Ammon's horn (tissue), 1 donor: Measurements from ENCODE around the gene SERPINB7.
A peak's percentile ranks its signal among the peaks of the same experiment; 100 is the strongest.

ENCODE experiments used
- DNase-seq: peaks from one replicate; pipeline ENCODE4 v3.0.0-alpha.2; 2016; ENCODE audit warnings: low spot score

SERPINB7 gene

GRCh38 chr18:63848159-63848558 lies 72.9 kb downstream of the SERPINB7 start:
- peak; percentile 54 for DNase-seq

GRCh38 chr18:63850020-63850419 lies 74.8 kb downstream of the SERPINB7 start:
- DNase-seq = peak; percentile 17

- no peak for DNase-seq
Measured at GRCh38 chr18:63850636-63851035, 75.4 kb downstream of the SERPINB7 start.
